Measurements from ENCODE around the gene CPSF7.

The CPSF7 gene

DNA sequence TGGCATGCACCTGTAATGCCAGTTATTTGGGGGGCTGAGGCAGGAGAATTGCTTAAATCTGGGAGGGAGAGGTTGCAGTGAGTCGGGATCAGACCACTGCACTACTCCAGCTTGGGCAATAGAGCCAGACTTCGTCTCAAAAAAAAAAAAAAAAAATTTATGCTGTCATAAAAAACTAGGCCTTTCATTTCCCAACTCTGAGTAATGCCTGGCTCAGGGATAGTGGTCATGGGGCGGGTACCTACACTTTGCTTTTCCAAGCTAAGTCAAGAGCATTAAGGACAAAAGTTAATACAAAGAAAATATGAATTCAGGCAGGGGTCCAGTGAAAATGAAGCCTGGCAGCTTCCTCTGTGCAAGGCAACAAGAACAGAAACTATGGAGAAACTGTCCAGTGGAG lies 16.3 kb downstream of the CPSF7 start:
- H4K8ac ChIP-seq (ENCODE audit: low read depth, low read length), result no peak overlapping the region
- H3K4me1 ChIP-seq (ENCODE audit: control insufficient read depth in 2 of 2, insufficient read depth in 1 of 2, low read depth in 1 of 2, low read length in 2 of 2), result no peaks in the 10 kb centered on the region
- no peak overlapping the region for H2BK5ac ChIP-seq (ENCODE audit: low read length)
- no peak overlapping the region for H3K4me3 ChIP-seq (ENCODE audit: low read length in 2 of 2)
- no CpG with 5 or more reads among the region's 3 CpGs for WGBS, 2 donors (ENCODE audit: extremely low coverage in 2 of 2, insufficient read length in 2 of 2, insufficient replicate concordance in 1 of 2)
- no peaks in the 10 kb centered on the region for H3K79me1 ChIP-seq (ENCODE audit: low read depth, low read length)
- H2BK15ac ChIP-seq (ENCODE audit: low read length), result no peak overlapping the region
- H2AFZ ChIP-seq (ENCODE audit: low read length), result no peak overlapping the region
- no peaks in the 10 kb centered on the region for H3K9me3 ChIP-seq (replicated peaks in 1 of 2; ENCODE audit: control insufficient read depth in 2 of 2, insufficient read depth in 1 of 2, low read depth in 1 of 2, low read length in 2 of 2)
- H4K91ac ChIP-seq (ENCODE audit: low read depth, low read length, poor library complexity), result no peak overlapping the region
- H3K18ac ChIP-seq (ENCODE audit: low read length), result no peak overlapping the region
- H3K36me3 ChIP-seq (replicated peaks in 1 of 2; ENCODE audit: control insufficient read depth in 2 of 2, insufficient read depth in 2 of 2, low read length in 2 of 2), result peaks cover 66 to 99% of the 10 kb centered on the region in 2 donors
- no peak overlapping the region for H3K4ac ChIP-seq (ENCODE audit: low read length)
- no peaks in the 10 kb centered on the region for H3K27me3 ChIP-seq (ENCODE audit: control insufficient read depth in 3 of 3, insufficient read depth in 3 of 3, low read depth in 1 of 3, low read length in 3 of 3)
- no peak overlapping the region for H3K23ac ChIP-seq (ENCODE audit: low read depth, low read length, poor library complexity)
- H3K14ac ChIP-seq (ENCODE audit: low read length), result no peak overlapping the region
- no peak overlapping the region for H3K27ac ChIP-seq (replicated peaks; ENCODE audit: low read length)
- no peak overlapping the region for H2BK12ac ChIP-seq (ENCODE audit: low read length)
- no peak overlapping the region for H3K4me2 ChIP-seq (ENCODE audit: insufficient read depth, low read length, poor library complexity, severe bottlenecking)
- no peak overlapping the region for H2AK5ac ChIP-seq (ENCODE audit: low read depth, low read length)
- H3K9ac ChIP-seq (ENCODE audit: low read depth, low read length, poor library complexity), result no peak overlapping the region
- H2BK120ac ChIP-seq (ENCODE audit: low read depth, low read length), result no peak overlapping the region
- no peak for DNase-seq (ENCODE audit: low spot score)

- Histone ChIP-seq H3K4ac (ENCODE audit: low read length) (no peak overlapping the region), H2BK120ac (ENCODE audit: low read depth, low read length) (no peak overlapping the region), H2AFZ (ENCODE audit: low read length) (no peak overlapping the region), H3K14ac (ENCODE audit: low read length) (no peak overlapping the region), H2BK12ac (ENCODE audit: low read length) (no peak overlapping the region), H4K8ac (ENCODE audit: low read depth, low read length) (no peak overlapping the region), H2BK15ac (ENCODE audit: low read length) (no peak overlapping the region), H3K18ac (ENCODE audit: low read length) (no peak overlapping the region), H2AK5ac (ENCODE audit: low read depth, low read length) (no peak overlapping the region), H3K36me3 (replicated peaks in 1 of 2; ENCODE audit: control insufficient read depth in 2 of 2, insufficient read depth in 2 of 2, low read length in 2 of 2) (peaks cover 59 to 99% of the 10 kb centered on the region in 2 donors), H3K27ac (replicated peaks; ENCODE audit: low read length) (no peak overlapping the region), H3K27me3 (ENCODE audit: control insufficient read depth in 3 of 3, insufficient read depth in 3 of 3, low read depth in 1 of 3, low read length in 3 of 3) (no peaks in the 10 kb centered on the region), H3K4me3 (ENCODE audit: low read length in 2 of 2) (no peak overlapping the region), H3K4me2 (ENCODE audit: insufficient read depth, low read length, poor library complexity, severe bottlenecking) (no peak overlapping the region), H3K9ac (ENCODE audit: low read depth, low read length, poor library complexity) (no peak overlapping the region), H2BK5ac (ENCODE audit: low read length) (no peak overlapping the region), H3K9me3 (replicated peaks in 1 of 2; ENCODE audit: control insufficient read depth in 2 of 2, insufficient read depth in 1 of 2, low read depth in 1 of 2, low read length in 2 of 2) (peaks cover 0 to 2% of the 10 kb centered on the region in 2 donors), H3K4me1 (ENCODE audit: control insufficient read depth in 2 of 2, insufficient read depth in 1 of 2, low read depth in 1 of 2, low read length in 2 of 2) (no peaks in the 10 kb centered on the region), H4K91ac (ENCODE audit: low read depth, low read length, poor library complexity) (no peak overlapping the region), H3K79me1 (ENCODE audit: low read depth, low read length) (no peaks in the 10 kb centered on the region), H3K23ac (ENCODE audit: low read depth, low read length, poor library complexity) (no peak overlapping the region)
- DNase-seq (ENCODE audit: low spot score), result no peak
- WGBS, 2 donors (ENCODE audit: extremely low coverage in 2 of 2, insufficient read length in 2 of 2, insufficient replicate concordance in 1 of 2), result no CpG with 5 or more reads among the region's 9 CpGs
Measured at GRCh38 chr11:61411589-61411988, 18.2 kb downstream of the CPSF7 start.

- Histone ChIP-seq H2BK12ac (ENCODE audit: low read length) (no peak overlapping the region), H4K8ac (ENCODE audit: low read depth, low read length) (no peak overlapping the region), H2AFZ (ENCODE audit: low read length) (no peak overlapping the region), H3K9ac (ENCODE audit: low read depth, low read length, poor library complexity) (peak overlapping the region; percentile 47), H2BK5ac (ENCODE audit: low read length) (no peak overlapping the region), H3K27me3 (ENCODE audit: control insufficient read depth in 3 of 3, insufficient read depth in 3 of 3, low read depth in 1 of 3, low read length in 3 of 3) (no peaks in the 10 kb centered on the region), H3K27ac (replicated peaks; ENCODE audit: low read length) (no peak overlapping the region), H3K4me3 (ENCODE audit: low read length in 2 of 2) (no peak overlapping the region), H3K23ac (ENCODE audit: low read depth, low read length, poor library complexity) (no peak overlapping the region), H3K79me1 (ENCODE audit: low read depth, low read length) (peaks cover 1% of the 10 kb centered on the region), H4K91ac (ENCODE audit: low read depth, low read length, poor library complexity) (no peak overlapping the region), H2BK15ac (ENCODE audit: low read length) (no peak overlapping the region), H3K4me1 (ENCODE audit: control insufficient read depth in 2 of 2, insufficient read depth in 1 of 2, low read depth in 1 of 2, low read length in 2 of 2) (no peaks in the 10 kb centered on the region), H3K18ac (ENCODE audit: low read length) (no peak overlapping the region), H2BK120ac (ENCODE audit: low read depth, low read length) (no peak overlapping the region), H3K9me3 (replicated peaks in 1 of 2; ENCODE audit: control insufficient read depth in 2 of 2, insufficient read depth in 1 of 2, low read depth in 1 of 2, low read length in 2 of 2) (peaks cover 0 to 2% of the 10 kb centered on the region in 2 donors), H3K36me3 (replicated peaks in 1 of 2; ENCODE audit: control insufficient read depth in 2 of 2, insufficient read depth in 2 of 2, low read length in 2 of 2) (peaks cover 55 to 99% of the 10 kb centered on the region in 2 donors), H3K4me2 (ENCODE audit: insufficient read depth, low read length, poor library complexity, severe bottlenecking) (no peak overlapping the region), H3K4ac (ENCODE audit: low read length) (no peak overlapping the region), H2AK5ac (ENCODE audit: low read depth, low read length) (no peak overlapping the region), H3K14ac (ENCODE audit: low read length) (no peak overlapping the region)
- no CpG with 5 or more reads among the region's 5 CpGs for WGBS, 2 donors (ENCODE audit: extremely low coverage in 2 of 2, insufficient read length in 2 of 2, insufficient replicate concordance in 1 of 2)
- no peak for DNase-seq (ENCODE audit: low spot score)
Measured at GRCh38 chr11:61406991-61407728, 22.6 kb downstream of the CPSF7 start.

- Histone ChIP-seq H3K4me1 (ENCODE audit: control insufficient read depth in 2 of 2, insufficient read depth in 1 of 2, low read depth in 1 of 2, low read length in 2 of 2) (no peaks in the 10 kb centered on the region), H3K4ac (ENCODE audit: low read length) (no peak overlapping the region), H3K79me1 (ENCODE audit: low read depth, low read length) (peaks cover 1% of the 10 kb centered on the region), H3K9me3 (replicated peaks in 1 of 2; ENCODE audit: control insufficient read depth in 2 of 2, insufficient read depth in 1 of 2, low read depth in 1 of 2, low read length in 2 of 2) (peaks cover 0 to 2% of the 10 kb centered on the region in 2 donors), H2AFZ (ENCODE audit: low read length) (no peak overlapping the region), H2BK15ac (ENCODE audit: low read length) (no peak overlapping the region), H3K27me3 (ENCODE audit: control insufficient read depth in 3 of 3, insufficient read depth in 3 of 3, low read depth in 1 of 3, low read length in 3 of 3) (no peaks in the 10 kb centered on the region), H3K4me3 (ENCODE audit: low read length in 2 of 2) (no peak overlapping the region), H3K27ac (replicated peaks; ENCODE audit: low read length) (no peak overlapping the region), H2BK5ac (ENCODE audit: low read length) (no peak overlapping the region), H3K9ac (ENCODE audit: low read depth, low read length, poor library complexity) (no peak overlapping the region), H4K91ac (ENCODE audit: low read depth, low read length, poor library complexity) (no peak overlapping the region), H2BK12ac (ENCODE audit: low read length) (no peak overlapping the region), H2AK5ac (ENCODE audit: low read depth, low read length) (no peak overlapping the region), H4K8ac (ENCODE audit: low read depth, low read length) (no peak overlapping the region), H2BK120ac (ENCODE audit: low read depth, low read length) (no peak overlapping the region), H3K23ac (ENCODE audit: low read depth, low read length, poor library complexity) (no peak overlapping the region), H3K36me3 (replicated peaks in 1 of 2; ENCODE audit: control insufficient read depth in 2 of 2, insufficient read depth in 2 of 2, low read length in 2 of 2) (peaks cover 50 to 99% of the 10 kb centered on the region in 2 donors), H3K18ac (ENCODE audit: low read length) (no peak overlapping the region), H3K4me2 (ENCODE audit: insufficient read depth, low read length, poor library complexity, severe bottlenecking) (no peak overlapping the region), H3K14ac (ENCODE audit: low read length) (no peak overlapping the region)
- no CpG with 5 or more reads among the region's 2 CpGs for WGBS, 2 donors (ENCODE audit: extremely low coverage in 2 of 2, insufficient read length in 2 of 2, insufficient replicate concordance in 1 of 2)
- no peak for DNase-seq (ENCODE audit: low spot score)
Measured at GRCh38 chr11:61406067-61406466, 23.7 kb downstream of the CPSF7 start.

All from neuronal stem cell (in vitro differentiated cells).